Femur (tissue), 1 donor: ENCODE measurements around the gene RAB36.

Experiments
- DNase-seq: peaks from one replicate; pipeline ENCODE4 v3.0.0-alpha.2; 2017

RAB36 gene

GRCh38 chr22:23163665-23164064 is 18.4 kb downstream of the RAB36 start:
- no peak for DNase-seq

GRCh38 chr22:23164091-23164490 is 18.8 kb downstream of the RAB36 start:
- DNase-seq = no peak

DNA sequence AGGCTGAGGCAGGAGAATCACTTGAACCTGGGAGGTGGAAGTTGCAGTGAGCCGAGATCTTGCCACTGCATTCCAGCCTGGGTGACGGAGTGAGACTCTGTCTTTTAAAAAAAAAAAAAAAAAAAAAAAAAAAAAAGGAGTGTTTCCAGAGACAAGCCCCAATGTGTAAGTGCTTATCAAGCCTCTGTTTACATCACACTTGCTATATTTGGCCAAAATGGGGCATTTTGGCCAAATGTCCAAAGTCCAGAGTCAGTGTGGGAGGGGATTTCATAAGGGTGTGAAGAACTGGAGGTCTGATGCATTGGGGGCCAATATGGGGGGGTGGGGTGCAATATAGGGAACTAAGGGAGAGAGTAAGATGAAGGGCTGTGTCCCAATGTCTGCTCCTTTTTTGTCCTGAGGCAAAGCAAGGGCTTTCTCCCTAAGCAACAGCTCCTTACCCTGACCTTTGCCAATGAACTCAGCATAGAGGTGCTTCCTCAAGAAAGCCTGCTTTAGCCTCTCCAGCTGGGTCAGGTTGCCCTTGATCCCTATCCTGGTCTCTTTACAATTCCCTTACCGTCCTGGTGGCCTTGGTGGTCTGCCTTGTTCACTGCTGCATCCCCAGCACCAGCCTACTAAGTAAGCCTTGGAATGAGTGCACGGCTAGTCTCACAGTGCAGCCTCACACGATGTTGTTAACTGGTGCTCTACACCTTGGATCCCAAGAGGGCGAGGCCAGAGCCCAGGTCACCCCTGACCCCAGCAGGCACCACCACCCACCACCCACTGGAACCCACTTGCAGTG is 21.0 kb downstream of the RAB36 start:
- DNase-seq = no peak

- no peak for DNase-seq
These were observed 21.8 kb downstream of the RAB36 start for GRCh38 chr22:23166841-23167616.

DNA sequence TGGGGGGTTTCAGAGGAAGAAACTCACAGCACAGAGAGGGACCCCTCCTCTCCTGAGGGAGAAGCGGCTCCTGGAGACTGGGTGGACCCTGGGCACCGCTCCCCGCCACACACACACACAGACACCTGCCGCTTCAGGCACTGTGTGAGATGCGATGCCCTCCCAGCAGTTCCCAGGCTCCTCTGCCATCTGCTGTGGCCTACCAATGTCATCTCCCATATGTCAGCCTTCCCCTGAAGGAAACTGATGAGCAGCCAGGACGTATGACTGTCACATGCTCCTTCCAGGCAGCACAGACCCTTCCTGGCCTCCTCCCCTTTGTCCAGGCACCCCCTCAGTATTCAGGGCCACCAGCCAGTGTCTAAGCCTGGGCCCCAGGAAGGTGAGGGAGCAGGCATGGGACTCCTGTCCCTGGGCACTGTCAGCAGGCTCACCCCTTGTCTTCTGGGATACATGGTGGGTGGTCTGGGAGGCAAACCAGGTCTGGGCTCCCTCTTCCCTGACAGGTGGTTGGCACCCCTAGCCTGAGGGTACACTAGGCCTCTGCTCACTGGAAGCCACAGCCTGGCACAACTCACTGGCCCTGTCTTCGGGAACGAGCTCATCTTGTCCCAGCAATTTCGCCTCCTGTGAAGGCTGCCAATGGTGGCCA is 23.2 kb downstream of the RAB36 start:
- DNase-seq = no peak

DNA sequence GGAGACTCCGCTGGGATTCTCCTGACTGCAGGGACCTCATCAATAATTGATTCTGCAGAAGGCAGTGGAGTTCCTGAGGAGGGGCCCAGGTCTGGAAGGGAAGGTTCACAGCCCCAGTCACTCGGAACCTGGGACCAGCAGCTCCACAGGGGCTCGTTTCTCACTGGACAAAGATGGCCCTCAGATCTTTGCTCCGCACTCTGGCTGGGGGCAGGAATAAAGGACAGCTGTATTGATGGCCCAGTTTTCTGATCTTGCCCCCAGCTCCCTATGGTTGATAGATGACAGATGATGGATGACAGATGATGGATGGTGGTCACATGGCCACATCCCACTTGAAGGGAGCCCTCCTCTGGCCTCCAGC is 23.7 kb downstream of the RAB36 start:
- no peak for DNase-seq

GRCh38 chr22:23175817-23176644 is 30.8 kb downstream of the RAB36 start:
- no peak for DNase-seq

DNA sequence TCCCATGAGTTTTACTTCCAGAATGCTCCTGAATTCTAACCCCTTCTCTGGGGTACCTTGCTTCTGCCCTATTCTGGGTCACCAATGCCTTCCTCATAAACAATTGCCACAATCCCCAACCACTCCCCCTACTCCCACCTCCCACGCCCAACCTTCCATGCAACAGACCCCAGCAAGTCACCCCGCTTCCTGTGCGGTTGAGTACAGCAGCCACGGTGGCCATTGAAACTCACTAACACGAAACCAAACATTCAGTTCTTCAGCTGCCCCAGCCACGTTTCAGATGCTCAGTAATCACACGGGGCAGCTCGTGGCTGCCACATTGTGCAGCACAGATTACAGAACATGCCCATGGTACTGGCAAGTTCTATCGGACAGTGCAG is 31.4 kb downstream of the RAB36 start:
- no peak for DNase-seq

- DNase-seq = no peak
These were observed 31.9 kb downstream of the RAB36 start for GRCh38 chr22:23177197-23177596.

GRCh38 chr22:23178512-23179254 is 33.4 kb downstream of the RAB36 start:
- peak; percentile 82 for DNase-seq

DNA sequence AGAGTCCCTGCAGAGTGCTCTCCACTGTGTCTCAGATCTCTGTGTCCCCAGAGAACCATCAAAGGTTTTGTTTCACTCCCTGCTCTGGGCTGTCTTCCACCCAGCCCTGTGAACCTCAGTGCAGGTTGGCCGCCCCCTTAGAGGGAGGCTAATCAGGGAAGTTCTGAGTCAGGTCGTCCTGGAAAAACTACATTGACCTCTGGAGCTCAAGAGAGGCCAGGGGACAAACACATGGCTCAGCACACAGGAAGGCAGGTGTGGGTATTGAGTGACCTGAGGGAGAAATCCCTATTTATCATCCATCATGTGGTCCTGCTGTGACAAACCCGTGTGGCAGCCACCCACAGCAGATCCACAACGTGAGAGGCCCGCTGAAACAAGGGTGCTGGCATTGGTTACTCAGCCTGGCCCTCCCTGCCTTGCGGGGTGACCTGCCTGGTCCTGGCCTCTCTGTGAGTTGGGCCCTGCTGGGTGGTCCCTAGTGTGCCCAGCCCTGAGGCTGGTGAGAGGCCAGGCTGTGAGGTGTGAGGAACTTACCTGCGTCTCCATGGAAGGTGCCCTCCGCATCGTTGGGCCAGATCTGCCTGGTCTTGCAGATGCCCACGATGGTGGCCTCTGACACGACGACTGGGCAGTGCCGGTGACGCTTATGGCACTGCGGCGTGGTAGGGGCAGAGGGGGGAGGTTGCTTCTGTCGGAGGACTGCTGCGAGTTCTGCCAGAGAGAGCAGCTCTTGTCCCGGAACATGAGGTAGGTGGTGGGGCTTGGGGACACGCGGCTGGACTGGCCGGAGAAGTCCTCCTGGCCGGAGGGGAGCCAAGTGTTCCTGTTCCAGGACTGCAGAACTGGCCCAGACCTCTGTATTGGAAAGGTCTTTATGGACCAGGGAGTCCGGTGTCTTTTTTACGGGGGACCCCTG is 34.4 kb downstream of the RAB36 start:
- peak; percentile 52 for DNase-seq

- peak; percentile 76 for DNase-seq
These were observed 35.1 kb downstream of the RAB36 start, which contains the start of gene BCR for GRCh38 chr22:23180301-23180892. TSS of gene BCR (plus strand) at chr22:23180509. CDS start at chr22:23180961, 452 bp downstream.

GRCh38 chr22:23180893-23181720 is 35.8 kb downstream of the RAB36 start:
- DNase-seq = no peak

- DNase-seq = no peak
These were observed 36.5 kb downstream of the RAB36 start for GRCh38 chr22:23181721-23182308.

DNA sequence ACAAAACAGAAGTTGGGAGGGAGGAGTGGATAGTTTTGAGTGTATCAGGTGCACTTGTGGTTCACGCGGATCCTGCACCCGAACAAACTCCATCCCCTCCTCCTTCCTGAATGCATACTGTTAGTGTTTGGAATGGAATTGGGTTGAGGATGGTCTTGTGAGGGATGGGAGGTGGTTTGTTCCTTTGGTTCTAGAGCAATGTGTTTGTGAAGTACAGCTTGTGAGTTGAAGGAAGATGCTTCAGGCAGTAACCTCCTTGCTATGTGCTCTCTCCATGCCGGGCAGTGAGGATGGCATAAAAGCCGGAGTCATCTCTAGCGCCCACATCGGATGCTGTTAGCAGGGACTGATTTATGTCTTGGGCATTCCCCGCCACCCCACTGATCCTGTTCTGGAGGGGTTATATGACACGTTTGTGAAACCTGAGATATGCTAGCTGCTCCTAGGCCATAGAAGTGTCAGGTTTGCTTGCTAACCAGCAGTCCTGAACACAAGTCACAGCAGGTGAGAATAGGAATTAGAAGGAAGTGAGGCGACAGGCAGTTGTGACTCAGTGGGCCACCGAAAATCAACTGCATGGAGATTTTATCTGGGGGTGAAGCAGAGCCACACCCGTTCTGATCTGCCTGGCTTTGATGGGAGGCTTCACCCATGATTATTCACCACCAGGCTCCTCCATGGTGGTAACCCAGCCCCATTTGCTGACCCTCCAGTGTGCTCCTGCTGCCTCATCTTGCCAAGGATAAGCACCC is 37.2 kb downstream of the RAB36 start:
- no peak for DNase-seq

DNA sequence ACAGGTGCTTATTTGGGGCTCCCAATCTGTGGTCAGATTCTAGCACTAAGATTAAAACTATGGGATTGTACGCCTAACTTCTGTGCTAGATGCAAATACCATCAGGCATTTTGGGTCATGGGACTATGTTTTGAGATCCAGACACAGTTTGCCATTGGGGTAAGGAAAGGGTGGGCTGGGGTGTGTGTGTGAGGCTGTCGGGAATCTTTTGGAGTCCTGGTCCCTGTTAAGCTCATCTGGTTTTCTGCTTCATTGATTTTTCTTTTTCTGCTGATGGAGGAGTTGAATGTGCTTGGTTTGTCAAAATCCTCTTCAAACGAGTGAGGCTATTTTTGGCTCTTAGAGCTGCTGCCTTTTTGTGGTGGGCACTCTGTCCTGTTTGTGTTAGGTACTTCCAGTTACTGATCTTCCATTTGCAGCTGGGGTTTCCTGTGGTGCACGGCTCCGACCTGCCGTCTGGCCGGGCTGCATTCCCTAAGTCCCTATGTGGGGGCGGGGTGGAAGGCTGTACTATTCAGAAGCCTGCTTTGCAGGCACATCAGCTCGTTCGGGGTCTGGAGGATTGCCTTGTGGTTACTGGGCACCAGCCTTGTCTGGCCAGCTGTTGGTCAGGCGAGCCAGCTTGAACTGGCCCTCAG is 37.9 kb downstream of the RAB36 start:
- peak; percentile 82 for DNase-seq

- DNase-seq = no peak
These were observed 39.0 kb downstream of the RAB36 start for GRCh38 chr22:23184100-23184763.
